Measurements from ENCODE around the gene TH. TPM values are rescaled to one million over a fixed set of nuclear protein-coding genes. Genes with fewer than 3 reads are reported as not detected.

TH gene
- total RNA-seq, 2 experiments from 2014 or later, result not detected

- H3K9me2 ChIP-seq (ENCODE audit: insufficient read depth, low read length), result no peaks in the 10 kb centered on the region
- intact Hi-C loops (cut with micrococcal nuclease; ENCODE audit: unreplicated experiment), result no loop called here
- no peak overlapping the region for H2AFZ ChIP-seq (ENCODE audit: low read length)
- TF ChIP-seq, protein P1, sequence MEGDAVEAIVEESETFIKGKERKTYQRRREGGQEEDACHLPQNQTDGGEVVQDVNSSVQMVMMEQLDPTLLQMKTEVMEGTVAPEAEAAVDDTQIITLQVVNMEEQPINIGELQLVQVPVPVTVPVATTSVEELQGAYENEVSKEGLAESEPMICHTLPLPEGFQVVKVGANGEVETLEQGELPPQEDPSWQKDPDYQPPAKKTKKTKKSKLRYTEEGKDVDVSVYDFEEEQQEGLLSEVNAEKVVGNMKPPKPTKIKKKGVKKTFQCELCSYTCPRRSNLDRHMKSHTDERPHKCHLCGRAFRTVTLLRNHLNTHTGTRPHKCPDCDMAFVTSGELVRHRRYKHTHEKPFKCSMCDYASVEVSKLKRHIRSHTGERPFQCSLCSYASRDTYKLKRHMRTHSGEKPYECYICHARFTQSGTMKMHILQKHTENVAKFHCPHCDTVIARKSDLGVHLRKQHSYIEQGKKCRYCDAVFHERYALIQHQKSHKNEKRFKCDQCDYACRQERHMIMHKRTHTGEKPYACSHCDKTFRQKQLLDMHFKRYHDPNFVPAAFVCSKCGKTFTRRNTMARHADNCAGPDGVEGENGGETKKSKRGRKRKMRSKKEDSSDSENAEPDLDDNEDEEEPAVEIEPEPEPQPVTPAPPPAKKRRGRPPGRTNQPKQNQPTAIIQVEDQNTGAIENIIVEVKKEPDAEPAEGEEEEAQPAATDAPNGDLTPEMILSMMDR (conservative IDR thresholded peaks at IDR 0.05; ENCODE audit: low read length), result no peak
- TF ChIP-seq EZH2phosphoT487 (IDR thresholded peaks at IDR 0.05; ENCODE audit: borderline replicate concordance, low read depth, low read length), result no peak
- H4K20me1 ChIP-seq (ENCODE audit: insufficient read depth, low read length), result no peaks in the 10 kb centered on the region
- ChIA-PET POLR2A (interaction anchor here (0.7 kb wide), 1 partner anchor 24 kb away, joined by 4 read pairs; no protein-coding TSS in a partner anchor), CTCF (ENCODE audit: unreplicated experiment) (no interaction called here)
- DNase-seq (ENCODE audit: low spot score), result no peak
- H3K4me3 ChIP-seq (ENCODE audit: low read depth, low read length, poor library complexity, severe bottlenecking), result no peak overlapping the region
- no peaks in the 10 kb centered on the region for H3K79me2 ChIP-seq (ENCODE audit: insufficient read depth, low read depth, low read length)
- H3K4me1 ChIP-seq (ENCODE audit: insufficient read depth, low read length, poor library complexity, severe bottlenecking), result no peaks in the 10 kb centered on the region
- H3K4me2 ChIP-seq (ENCODE audit: low read length), result no peak overlapping the region
- BruUV-seq (replicated peaks), result no TSS peak
- no peaks in the 10 kb centered on the region for H3K36me3 ChIP-seq (ENCODE audit: insufficient read depth, low read length)
- no peaks in the 10 kb centered on the region for H3K9me3 ChIP-seq (ENCODE audit: low read length)
- no peak overlapping the region for H3K27ac ChIP-seq (ENCODE audit: low read depth, low read length, poor library complexity, severe bottlenecking)
Measured at GRCh38 chr11:2168286-2169004, 3.2 kb downstream of the TH start.

GRCh38 chr11:2167141-2168045 lies 4.2 kb downstream of the TH start:
- no peaks in the 10 kb centered on the region for H3K9me2 ChIP-seq (ENCODE audit: insufficient read depth, low read length)
- no peaks in the 10 kb centered on the region for H3K4me1 ChIP-seq (ENCODE audit: insufficient read depth, low read length, poor library complexity, severe bottlenecking)
- TF ChIP-seq, protein P1 (conservative IDR thresholded peaks at IDR 0.05; ENCODE audit: low read length), result no peak
- TF ChIP-seq EZH2phosphoT487 (IDR thresholded peaks at IDR 0.05; ENCODE audit: borderline replicate concordance, low read depth, low read length), result no peak
- no peak overlapping the region for H2AFZ ChIP-seq (ENCODE audit: low read length)
- POLR2A ChIA-PET, result interaction anchor here (0.7 kb wide), 1 partner anchor 25 kb away, joined by 4 read pairs; no protein-coding TSS in a partner anchor
- H3K4me3 ChIP-seq (ENCODE audit: low read depth, low read length, poor library complexity, severe bottlenecking), result no peak overlapping the region
- H3K36me3 ChIP-seq (ENCODE audit: insufficient read depth, low read length), result no peaks in the 10 kb centered on the region
- no peak for DNase-seq (ENCODE audit: low spot score)
- no peak overlapping the region for H3K27ac ChIP-seq (ENCODE audit: low read depth, low read length, poor library complexity, severe bottlenecking)
- no peaks in the 10 kb centered on the region for H3K9me3 ChIP-seq (ENCODE audit: low read length)
- H3K4me2 ChIP-seq (ENCODE audit: low read length), result no peak overlapping the region
- no peaks in the 10 kb centered on the region for H4K20me1 ChIP-seq (ENCODE audit: insufficient read depth, low read length)
- H3K79me2 ChIP-seq (ENCODE audit: insufficient read depth, low read depth, low read length), result no peaks in the 10 kb centered on the region
- intact Hi-C loops (cut with micrococcal nuclease; ENCODE audit: unreplicated experiment), result no loop called here
- BruUV-seq (replicated peaks), result no TSS peak
- CTCF ChIA-PET (ENCODE audit: unreplicated experiment), result no interaction called here

Measured in OCI-LY7 (cell line).